Activated CD8-positive, alpha-beta memory T cell treated with anti-CD3 and anti-CD28 coated beads for 36 hours (primary cell): ENCODE measurements around the gene ITGB7. TPM values are rescaled to one million over a fixed set of nuclear protein-coding genes. Genes with fewer than 3 reads are reported as not detected.

Source experiments
- CTCF ChIA-PET: fragments of 350-600 bp; sonication (Branson Sonifier 250); formaldehyde crosslinking; loops from one replicate; lab custom pipeline; 2021; ENCODE audit warnings: antibody characterized with exemption; lab: Charles Lee
- POLR2A ChIA-PET: fragments of 350-600 bp; sonication (Branson Sonifier 250); formaldehyde crosslinking; loops from one replicate; lab custom pipeline; 2021; ENCODE audit warnings: antibody characterized with exemption; lab: Charles Lee
- total RNA-seq, 2 experiments: library from RNA; stranded (reverse); gene quantifications; one replicate each; pipeline ENCODE4 v1.2.3, GENCODE V29; 2021

The ITGB7 gene
- total RNA-seq, 2 experiments from 2014 or later: 244 to 248 TPM

DNA sequence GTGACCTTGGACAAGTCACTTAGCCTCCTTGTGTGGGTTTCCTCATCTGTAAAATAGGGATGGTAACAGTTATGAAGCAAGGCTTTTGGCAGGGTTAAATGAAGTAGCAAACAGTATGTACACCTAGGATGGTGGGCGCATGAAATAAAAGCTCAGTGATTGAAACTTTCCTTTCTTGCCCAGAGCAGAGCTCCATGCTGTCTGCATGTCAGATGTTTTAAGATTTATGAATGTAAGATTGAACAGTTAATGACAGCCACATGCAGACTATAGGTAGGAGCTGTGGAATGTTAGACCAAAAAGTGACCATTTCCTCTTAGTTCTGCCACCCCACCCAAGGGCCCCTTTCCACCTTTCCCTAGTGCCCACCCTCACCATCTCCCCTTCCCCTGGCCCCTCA, 12.1 kb downstream of the ITGB7 start:
- POLR2A ChIA-PET: interaction anchor here (0.6 to 1.6 kb wide), 3 partner anchors 10 to 76 kb away, joined by 3 to 12 read pairs (median 4); no protein-coding TSS in a partner anchor
- CTCF ChIA-PET: interaction anchor here (1.2 to 1.3 kb wide), 2 partner anchors 19 to 35 kb away, joined by 4 to 5 read pairs; no protein-coding TSS in a partner anchor

DNA sequence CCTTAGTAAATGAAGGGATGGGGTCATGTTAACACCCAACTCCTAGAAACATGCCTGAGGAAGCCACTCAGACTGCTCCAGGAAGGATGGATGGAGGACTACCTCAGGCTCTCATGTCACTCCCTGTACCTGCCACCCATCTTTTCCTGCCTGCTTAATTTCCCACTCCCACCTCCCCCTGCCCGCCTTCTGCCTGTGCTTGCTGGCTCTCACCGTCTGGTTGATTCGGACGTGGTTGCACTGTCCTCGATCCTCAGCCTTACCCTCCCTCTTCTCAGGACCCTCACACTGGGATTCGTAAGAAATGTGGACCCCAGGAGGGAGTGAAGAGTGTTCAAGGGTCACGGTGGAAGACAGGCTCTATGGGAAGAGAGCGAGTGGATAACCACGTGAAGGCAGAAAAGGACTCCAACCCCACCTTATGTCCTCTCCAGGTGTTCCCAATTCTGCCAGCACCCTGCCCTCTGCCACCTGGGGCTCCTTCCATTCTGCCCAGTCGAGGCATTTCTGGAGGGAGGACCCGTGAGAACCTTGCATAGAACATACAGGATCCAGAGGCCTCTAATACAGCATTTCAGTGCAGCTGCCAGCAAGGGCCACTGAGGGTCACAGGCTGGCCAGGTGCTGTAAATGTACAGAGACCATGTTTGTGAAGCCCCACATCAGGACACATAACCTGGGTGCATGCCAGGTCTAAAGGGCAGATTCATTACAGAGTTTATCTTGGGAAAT, 12.9 kb downstream of the ITGB7 start:
- CTCF ChIA-PET: interaction anchor here (0.6 to 1.3 kb wide), 2 partner anchors 35 to 117 kb away, joined by 4 to 5 read pairs; no protein-coding TSS in a partner anchor

DNA sequence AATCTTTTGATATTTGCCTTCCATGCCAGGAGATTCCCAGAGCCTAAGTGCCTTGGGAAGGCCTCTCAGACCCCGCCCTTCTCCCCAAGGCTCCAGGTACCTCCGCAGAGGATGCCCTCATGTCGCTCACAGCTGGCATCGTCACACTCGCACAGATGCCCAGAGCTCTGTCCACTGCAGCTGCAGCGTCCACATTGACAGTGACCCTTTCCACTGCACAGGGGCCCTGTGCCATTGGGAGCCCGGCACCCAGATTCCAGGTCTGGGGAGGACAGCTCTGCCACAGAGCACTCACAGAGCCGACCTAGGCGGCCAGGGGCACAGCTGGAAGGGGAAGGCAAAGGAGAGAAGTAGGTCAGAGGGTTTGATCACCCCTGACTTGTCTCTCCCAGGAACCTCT, 14.0 kb downstream of the ITGB7 start:
- ChIA-PET POLR2A (no interaction called here), CTCF (no interaction called here)

More for the DNA sequence above, 12.9 kb downstream of the ITGB7 start:
- POLR2A ChIA-PET: interaction anchor here (1.0 to 1.6 kb wide), 2 partner anchors 9 to 12 kb away, joined by 3 to 4 read pairs; no protein-coding TSS in a partner anchor

DNA sequence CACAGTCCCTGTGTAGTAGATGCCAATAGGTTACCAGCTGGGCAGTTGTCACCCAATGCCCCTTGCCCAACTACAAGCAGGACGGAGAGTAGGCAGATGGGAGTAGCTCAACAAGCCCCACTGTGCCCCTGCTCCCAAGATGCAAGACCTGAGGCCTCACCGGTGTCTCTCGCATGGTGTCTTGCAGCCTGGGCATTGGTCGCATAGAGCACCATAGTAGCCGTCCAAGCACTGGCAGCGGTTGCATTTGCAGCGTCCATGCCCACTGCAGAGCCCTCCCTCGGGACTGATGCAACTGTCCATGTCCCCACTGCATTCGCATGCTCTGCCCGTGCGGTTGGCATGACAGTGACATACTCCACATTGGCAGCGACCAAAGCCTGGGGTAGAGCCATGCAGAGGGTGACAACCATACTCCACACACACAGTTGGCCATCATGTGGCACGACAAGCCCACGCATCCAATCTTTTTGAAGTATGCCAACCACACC, 14.5 kb downstream of the ITGB7 start:
- POLR2A ChIA-PET: interaction anchor here (1.3 kb wide), 1 partner anchor 8 kb away, joined by 3 read pairs; no protein-coding TSS in a partner anchor
- CTCF ChIA-PET: interaction anchor here (0.8 to 2.5 kb wide), 2 partner anchors 11 to 21 kb away, joined by 3 to 12 read pairs; partner anchors contain the start of genes CSAD and ZNF740

DNA sequence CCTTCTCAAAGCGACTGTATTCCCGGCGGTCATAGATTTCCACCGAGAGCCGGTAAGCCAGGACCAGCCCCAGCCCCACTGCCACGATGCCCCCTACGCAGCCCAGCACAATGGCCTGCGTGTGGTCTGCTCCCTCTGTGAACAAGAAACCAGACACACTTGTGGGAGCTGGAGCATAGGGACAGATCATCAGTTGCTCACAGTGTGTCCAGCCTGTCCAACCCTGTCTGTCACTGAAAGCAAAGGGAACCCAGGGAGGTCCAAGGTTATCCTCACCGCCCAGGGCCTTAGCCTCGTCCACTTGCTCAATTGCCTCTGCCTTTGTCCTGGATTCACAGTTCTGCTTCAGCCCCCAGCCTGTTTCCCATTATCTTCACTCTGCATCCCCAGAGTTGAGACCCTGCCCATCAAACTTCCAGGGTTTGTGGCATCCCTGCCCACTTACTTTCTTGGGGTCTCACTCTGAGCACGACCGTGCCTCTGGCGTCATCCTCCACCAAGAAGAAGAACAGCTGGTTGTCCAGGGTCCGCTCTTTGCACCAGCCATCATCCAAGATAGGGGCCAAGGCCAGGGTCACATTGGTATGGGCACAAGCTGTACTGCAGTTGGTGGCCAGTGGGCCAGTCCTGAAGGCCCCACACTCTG, 15.0 kb downstream of the ITGB7 start:
- POLR2A ChIA-PET: interaction anchor here (0.6 to 1.3 kb wide), 2 partner anchors 8 to 99 kb away, joined by 3 to 5 read pairs; no protein-coding TSS in a partner anchor
- CTCF ChIA-PET: interaction anchor here (0.8 to 2.5 kb wide), 2 partner anchors 11 to 21 kb away, joined by 3 to 12 read pairs; partner anchors contain the start of genes CSAD and ZNF740

DNA sequence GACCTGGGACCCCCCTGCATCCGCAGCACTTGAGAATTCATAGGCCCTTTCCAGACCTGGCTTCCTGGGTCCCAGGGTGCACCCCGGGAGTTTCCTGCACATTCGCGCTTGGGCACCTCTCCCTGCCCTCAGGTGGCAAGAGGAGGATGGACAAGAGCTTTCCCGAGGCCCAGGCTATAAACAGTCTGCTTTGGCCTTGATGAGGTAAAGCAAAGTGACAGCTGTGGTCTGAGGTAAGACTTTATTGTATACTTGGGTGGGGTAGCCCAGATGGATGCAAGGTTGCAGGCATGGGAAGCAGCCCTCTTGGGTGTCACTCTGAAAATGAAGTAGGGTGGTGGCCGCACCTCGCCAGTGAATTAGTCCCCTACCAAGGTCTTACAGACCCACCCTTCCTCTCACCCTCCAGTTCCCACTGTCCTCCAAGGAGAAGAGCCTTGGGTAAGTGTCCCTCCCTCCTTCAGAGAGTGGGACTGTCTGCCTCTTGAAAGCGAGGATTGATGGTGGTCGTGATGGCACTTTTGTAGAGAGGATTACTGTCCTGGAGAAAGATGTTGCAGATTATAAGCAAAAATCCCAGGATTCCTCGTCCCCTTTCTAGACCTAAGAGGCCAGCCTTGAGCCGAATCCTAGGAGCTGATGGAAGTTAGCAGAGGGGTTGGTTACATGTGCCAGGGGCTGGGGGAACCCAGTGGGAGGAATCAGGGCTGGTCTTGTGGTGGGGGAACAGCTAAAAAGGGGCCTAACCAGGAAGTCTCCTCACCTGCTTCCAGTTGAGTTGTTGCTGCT, 15.8 kb downstream of the ITGB7 start:
- CTCF ChIA-PET: interaction anchor here (0.8 to 2.5 kb wide), 5 partner anchors 10 to 31 kb away, joined by 3 to 12 read pairs (median 8); partner anchors contain the start of genes CSAD, ITGB7 and ZNF740
- POLR2A ChIA-PET: interaction anchor here (0.6 to 1.7 kb wide), 3 partner anchors 9 to 100 kb away, joined by 3 to 5 read pairs (median 4); partner anchors contain the start of gene CSAD

DNA sequence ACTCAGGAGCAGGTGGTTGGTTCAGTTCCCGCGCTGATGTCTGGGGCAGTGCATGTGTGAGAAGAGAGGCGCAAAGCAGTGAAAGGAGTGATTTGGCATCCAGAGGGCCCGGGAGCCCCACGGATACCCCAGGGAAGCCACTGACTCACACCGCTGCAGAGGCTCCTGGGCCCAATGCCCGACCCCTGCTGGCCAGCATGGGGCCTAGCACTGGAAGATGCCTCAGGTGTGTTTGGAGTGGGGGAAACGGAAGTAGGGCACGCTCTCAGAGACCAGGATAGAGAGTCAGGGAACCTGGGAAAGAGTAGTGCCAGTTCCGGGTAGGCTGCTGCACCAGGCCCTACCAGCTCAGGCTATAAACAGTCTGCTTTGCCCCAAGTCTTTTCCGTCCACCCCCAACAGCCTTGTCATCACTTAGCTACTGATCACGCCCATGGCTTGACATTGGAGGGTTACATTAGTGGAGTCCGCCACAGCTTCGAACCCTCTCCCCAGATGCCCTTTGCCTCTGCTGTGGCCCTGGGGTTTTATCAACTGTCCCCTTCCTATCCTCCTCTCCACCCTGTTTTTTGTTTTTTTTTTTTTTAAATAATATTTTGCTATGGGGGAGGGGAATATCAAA, 16.8 kb downstream of the ITGB7 start:
- ChIA-PET CTCF (interaction anchor here (0.9 to 2.5 kb wide), 8 partner anchors 9 to 109 kb away, joined by 3 to 12 read pairs (median 4); partner anchors contain the start of genes CSAD, ITGB7, MYG1 and ZNF740), POLR2A (interaction anchor here (0.5 to 1.7 kb wide), 2 partner anchors 9 to 62 kb away, joined by 3 to 4 read pairs; partner anchors contain the start of gene CSAD)

DNA sequence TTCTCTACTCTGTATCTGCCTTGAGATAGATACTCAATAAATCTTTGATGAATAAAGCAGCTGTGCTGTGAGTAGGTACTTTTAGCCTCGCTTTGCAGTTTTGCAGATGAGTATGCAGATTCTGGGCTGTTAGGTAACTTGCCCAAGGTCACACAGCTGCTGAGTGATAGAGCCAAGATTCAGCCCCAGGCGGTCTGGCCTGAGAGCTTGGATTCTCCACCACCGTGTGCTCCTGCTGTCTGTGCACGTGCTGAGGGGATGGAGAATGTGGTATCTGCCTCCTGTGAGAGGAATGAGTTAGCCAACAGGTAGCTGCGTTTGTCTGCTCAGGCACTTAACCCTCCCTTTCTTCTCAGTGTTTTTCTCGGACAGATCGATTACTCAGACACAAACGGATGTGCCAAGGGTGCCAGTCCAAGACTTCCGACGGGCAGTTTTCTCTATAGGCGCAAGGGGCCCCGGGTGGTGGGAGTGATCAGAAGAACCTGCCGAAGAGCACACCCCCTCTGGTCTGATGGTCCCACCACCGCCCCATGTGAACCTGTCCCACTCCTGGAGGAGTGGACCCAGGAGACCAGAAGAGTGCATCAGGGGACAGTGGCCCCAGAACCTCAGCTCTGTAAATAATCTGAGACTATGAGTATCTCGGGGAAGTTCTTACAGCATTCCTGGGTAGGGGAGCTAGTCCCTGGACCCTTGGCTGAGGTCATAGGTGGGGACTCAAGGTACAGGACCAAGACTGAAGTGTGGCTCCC, 19.7 kb downstream of the ITGB7 start:
- ChIA-PET CTCF (interaction anchor here (0.6 to 1.3 kb wide), 4 partner anchors 10 to 122 kb away, joined by 3 to 7 read pairs (median 4); a partner anchor contains a TSS), POLR2A (interaction anchor here (0.8 kb wide), 1 partner anchor 112 kb away, joined by 3 read pairs; the partner anchor contains the start of gene MYG1)

DNA sequence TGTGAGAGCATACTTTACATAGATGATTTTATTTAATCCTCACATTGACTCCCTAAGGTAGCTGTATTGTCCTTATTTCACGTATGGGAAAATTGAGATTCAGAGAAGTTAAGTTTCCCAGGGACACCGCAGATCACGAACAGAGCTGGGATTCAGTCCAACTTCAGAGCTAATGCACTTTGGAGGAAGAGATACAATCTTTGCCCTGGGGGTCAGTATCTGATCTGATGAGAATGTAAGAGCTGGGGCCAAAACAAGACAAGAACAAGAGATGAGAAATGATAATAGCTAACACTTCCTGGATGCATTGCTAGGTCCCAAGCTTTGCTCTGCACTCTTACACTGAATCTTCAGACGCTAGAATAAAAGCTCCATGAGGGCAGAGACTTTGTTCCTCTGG, 20.3 kb downstream of the ITGB7 start:
- POLR2A ChIA-PET: interaction anchor here (0.8 kb wide), 1 partner anchor 113 kb away, joined by 3 read pairs; the partner anchor contains the start of gene MYG1
- CTCF ChIA-PET: interaction anchor here (0.7 kb wide), 1 partner anchor 26 kb away, joined by 3 read pairs; no protein-coding TSS in a partner anchor

DNA sequence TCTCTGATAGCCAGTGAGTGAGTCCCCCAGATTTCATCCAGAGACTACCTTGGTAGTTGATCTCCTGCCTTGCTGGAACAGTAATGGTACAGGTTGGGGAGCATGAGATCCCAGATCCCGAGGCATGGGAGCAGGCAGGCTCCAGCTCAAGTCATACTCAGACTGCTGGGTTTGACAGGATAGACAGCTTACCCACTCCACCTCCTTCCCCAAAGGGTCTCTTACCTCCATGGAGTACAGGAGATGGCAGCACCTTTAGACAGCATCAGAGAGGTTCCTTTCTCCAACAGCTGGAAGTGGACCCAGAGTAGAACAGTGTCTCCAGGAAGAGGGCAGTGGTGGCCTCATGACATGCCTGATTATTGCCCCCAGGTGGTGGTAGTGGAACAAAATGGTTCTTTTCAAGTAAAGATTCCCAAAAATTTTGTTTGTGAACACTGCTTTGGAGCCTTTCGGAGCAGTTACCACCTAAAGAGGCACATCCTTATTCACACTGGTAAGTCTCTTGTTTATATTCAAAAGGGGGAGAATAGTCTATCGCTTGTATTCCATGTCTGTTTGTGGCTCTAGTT, 21.4 kb downstream of the ITGB7 start:
- ChIA-PET CTCF (interaction anchor here (0.9 to 1.1 kb wide), 3 partner anchors 26 to 135 kb away, joined by 3 to 4 read pairs (median 3); partner anchors contain the start of genes AAAS and ESPL1), POLR2A (interaction anchor here (1.0 to 1.2 kb wide), 2 partner anchors 9 to 26 kb away, joined by 3 read pairs; no protein-coding TSS in a partner anchor)

DNA sequence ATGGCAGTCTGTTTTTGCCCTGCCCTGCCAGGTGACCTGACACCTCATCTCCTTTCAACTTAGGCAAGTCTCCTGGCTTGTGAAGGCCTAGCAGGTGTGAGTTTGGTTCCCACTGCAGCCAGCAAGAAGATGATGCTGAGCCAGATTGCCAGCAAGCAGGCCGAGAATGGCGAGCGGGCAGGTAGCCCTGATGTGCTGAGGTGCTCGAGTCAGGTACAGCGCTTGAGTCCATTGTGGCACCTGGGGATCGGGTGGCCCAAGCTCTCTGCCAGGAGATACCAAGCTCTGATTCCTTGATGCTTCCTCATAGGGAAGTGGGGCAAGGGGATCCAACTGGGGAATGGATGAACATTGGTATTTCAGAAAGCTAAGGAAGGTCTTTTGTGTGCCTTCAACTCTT, 22.2 kb downstream of the ITGB7 start:
- POLR2A ChIA-PET: interaction anchor here (1.0 to 1.2 kb wide), 2 partner anchors 10 to 27 kb away, joined by 3 read pairs; no protein-coding TSS in a partner anchor
- CTCF ChIA-PET: interaction anchor here (0.6 to 1.1 kb wide), 5 partner anchors 25 to 170 kb away, joined by 3 to 4 read pairs (median 3); partner anchors contain the start of genes AAAS and ESPL1

DNA sequence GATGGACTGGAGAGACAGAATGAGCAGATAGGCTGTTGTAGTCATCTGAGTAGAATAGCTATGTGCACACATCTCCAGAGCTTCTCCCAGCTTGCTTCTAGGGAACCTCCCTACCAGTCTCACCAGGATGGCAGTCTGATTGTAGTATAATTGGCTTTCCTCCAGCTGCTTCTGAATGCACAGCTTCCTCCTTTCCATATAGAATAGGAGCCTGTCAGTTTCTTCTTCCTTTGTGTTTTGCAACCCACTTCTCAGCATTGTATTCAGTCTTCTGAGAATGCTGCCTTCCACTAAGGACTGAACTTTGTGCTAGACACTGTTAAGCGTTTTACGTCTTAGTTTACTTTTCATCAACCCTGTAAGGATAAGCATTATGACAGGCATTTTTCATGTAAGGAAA, 24.1 kb downstream of the ITGB7 start:
- CTCF ChIA-PET: interaction anchor here (0.6 to 3.4 kb wide), 3 partner anchors 9 to 84 kb away, joined by 3 to 19 read pairs (median 3); no protein-coding TSS in a partner anchor
- POLR2A ChIA-PET: interaction anchor here (2.0 kb wide), 1 partner anchor 12 kb away, joined by 4 read pairs; no protein-coding TSS in a partner anchor

DNA sequence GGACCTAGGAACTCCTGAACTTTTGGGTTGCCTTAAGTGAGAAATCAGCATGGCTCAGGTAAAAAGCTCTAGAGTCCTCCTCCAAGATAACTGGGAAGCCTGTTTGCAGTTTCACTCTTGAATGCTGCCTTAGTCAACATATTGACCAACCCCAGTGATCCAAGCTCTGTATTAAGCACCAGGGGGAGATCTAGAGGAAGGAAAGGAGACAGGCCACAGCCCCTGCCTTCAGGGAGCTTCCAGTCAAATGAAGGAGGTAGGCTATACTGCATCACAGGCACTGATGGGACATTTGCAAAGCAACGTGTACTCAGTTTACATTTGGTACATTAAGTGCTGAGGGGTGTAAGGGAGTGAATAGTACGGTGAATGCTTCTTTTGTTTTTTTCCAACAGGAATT, 25.1 kb downstream of the ITGB7 start:
- POLR2A ChIA-PET: interaction anchor here (1.2 to 2.4 kb wide), 4 partner anchors 9 to 26 kb away, joined by 3 to 21 read pairs (median 4); partner anchors contain the start of gene ITGB7
- CTCF ChIA-PET: interaction anchor here (0.5 to 3.4 kb wide), 11 partner anchors 9 to 139 kb away, joined by 3 to 19 read pairs (median 3); no protein-coding TSS in a partner anchor

DNA sequence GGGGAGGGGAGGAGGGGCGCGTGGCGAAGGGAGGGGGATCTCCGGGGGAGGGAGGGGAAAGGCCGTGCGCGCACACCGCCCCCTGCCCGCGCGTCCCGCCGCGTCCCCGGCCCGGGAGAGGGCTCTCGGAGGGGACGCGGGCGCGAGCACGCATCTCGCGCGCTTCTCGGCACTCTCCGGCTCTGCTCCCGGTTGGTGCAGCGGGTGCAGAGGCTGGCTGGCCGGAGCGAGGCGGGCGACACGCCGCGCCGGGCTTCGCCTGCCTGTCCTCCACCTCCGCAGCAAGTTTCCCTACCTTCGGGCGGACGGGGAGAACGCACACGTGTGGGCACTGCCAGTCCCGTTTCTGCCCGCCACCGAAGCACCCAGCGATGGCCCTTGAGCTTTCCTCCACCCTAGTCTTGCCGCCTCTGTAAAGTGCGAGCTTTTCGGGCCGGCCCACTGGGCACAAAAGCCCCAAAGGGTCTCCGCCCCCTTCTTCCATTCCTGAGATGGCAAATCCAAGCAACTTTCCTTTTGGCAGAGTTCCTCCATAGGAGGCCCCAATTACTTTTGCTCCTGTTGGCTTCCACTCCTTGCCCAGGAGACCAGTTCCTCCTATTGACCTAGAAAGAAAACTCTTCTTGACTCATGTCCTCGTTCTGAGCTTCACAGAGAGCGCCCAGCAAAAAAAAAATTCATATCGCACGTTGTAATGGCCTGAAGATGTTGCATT, 26.0 kb downstream of the ITGB7 start:
- CTCF ChIA-PET: interaction anchor here (0.6 to 3.4 kb wide), 9 partner anchors 10 to 140 kb away, joined by 3 to 19 read pairs (median 4); partner anchors contain the start of gene AAAS
- POLR2A ChIA-PET: interaction anchor here (0.6 to 2.4 kb wide), 15 partner anchors 10 to 140 kb away, joined by 3 to 21 read pairs (median 4); partner anchors contain the start of genes AAAS, ITGB7, MYG1 and SOAT2
